Measurements from ENCODE around the gene C1orf159. TPM values are rescaled to one million over a fixed set of nuclear protein-coding genes. Genes with fewer than 3 reads are reported as not detected.

The C1orf159 gene
- polyA plus RNA-seq, 3 donors = 3.0 to 18.8 (median 3.3) TPM

DNA sequence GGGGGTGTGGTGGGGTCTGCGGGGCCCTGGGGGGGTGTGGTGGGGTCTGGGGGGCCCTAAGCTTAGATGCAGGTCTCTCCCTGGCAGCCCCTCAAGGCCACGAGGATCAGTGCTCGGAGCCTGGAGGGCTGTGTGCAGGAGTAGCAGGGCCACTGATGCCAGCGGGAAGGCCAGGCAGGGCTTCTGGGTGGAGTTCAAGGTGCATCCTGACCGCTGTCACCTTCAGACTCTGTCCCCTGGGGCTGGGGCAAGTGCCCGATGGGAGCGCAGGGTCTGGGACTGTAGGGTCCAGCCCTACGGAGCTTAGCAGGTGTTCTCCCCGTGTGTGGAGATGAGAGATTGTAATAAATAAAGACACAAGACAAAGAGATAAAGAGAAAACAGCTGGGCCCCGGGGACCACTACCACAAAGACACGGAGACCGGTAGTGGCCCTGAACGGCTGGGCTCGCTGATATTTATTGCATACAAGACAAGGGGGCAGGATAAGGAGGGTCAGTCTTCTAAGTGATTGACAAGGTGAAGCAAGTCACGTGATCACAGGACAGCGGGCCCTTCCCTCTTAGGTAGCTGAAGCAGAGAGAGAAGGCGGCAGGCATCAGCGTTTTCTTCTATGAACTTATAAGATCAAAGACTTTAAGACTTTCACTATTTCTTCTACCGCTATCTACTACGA, 50.5 kb downstream of the C1orf159 start:
- TF ChIP-seq, protein P1, sequence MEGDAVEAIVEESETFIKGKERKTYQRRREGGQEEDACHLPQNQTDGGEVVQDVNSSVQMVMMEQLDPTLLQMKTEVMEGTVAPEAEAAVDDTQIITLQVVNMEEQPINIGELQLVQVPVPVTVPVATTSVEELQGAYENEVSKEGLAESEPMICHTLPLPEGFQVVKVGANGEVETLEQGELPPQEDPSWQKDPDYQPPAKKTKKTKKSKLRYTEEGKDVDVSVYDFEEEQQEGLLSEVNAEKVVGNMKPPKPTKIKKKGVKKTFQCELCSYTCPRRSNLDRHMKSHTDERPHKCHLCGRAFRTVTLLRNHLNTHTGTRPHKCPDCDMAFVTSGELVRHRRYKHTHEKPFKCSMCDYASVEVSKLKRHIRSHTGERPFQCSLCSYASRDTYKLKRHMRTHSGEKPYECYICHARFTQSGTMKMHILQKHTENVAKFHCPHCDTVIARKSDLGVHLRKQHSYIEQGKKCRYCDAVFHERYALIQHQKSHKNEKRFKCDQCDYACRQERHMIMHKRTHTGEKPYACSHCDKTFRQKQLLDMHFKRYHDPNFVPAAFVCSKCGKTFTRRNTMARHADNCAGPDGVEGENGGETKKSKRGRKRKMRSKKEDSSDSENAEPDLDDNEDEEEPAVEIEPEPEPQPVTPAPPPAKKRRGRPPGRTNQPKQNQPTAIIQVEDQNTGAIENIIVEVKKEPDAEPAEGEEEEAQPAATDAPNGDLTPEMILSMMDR (IDR thresholded peaks at IDR 0.05) = no peak
- no peak overlapping the region for H3K4me2 ChIP-seq (replicated peaks; ENCODE audit: extremely low read depth, low read length, poor library complexity, severe bottlenecking)
- peaks cover 4 to 57% of the 10 kb centered on the region in 2 donors for H3K27me3 ChIP-seq (ENCODE audit: control insufficient read depth in 2 of 2, insufficient read depth in 2 of 2, low read length in 2 of 2)
- H4K20me1 ChIP-seq (ENCODE audit: insufficient read depth, low read length) = no peaks in the 10 kb centered on the region
- H3K9ac ChIP-seq (ENCODE audit: insufficient read depth, low read length, poor library complexity, severe bottlenecking) = no peak overlapping the region
- WGBS (ENCODE audit: insufficient coverage) = 81% methylated on average over 8 of the region's 20 CpGs
- peak overlapping the region in 1 of 2 donors; percentile 52 for H3K4me3 Mint-ChIP-seq
- H2AFZ ChIP-seq (ENCODE audit: insufficient read depth, low read depth, low read length, poor library complexity, severe bottlenecking) = no peak overlapping the region
- peaks cover 0 to 8% (median 2%) of the 10 kb centered on the region in 7 donors for H3K9me3 Mint-ChIP-seq
- DNase-seq = no peak
- H3K27ac Mint-ChIP-seq = peak overlapping the region in 4 of 7 donors; percentile 9 to 69 (median 62)
- peaks cover 0 to 2% of the 10 kb centered on the region in 2 donors for H3K36me3 Mint-ChIP-seq
- peaks cover 19 to 31% of the 10 kb centered on the region in 2 donors for H3K4me1 ChIP-seq (ENCODE audit: control insufficient read depth in 1 of 2, insufficient read depth in 2 of 2, low read length in 2 of 2)
- peaks cover 14% of the 10 kb centered on the region for H3K4me1 Mint-ChIP-seq
- no peaks in the 10 kb centered on the region for H3K36me3 ChIP-seq (replicated peaks in 1 of 2; ENCODE audit: control insufficient read depth in 1 of 2, insufficient read depth in 2 of 2, low read length in 2 of 2)
- intact Hi-C loops (cut with micrococcal nuclease) = loop anchor here in 1 of 2 donors (5.0 to 10.0 kb wide), 2 partner anchors 33 to 81 kb away; partner anchors contain the start of gene PERM1
- H3K79me2 ChIP-seq (ENCODE audit: insufficient read depth, low read length) = no peaks in the 10 kb centered on the region
- peaks cover 51 to 81% (median 64%) of the 10 kb centered on the region in 3 donors for H3K27me3 Mint-ChIP-seq (ENCODE audit: low read depth in 3 of 3)
- no peak overlapping the region for H3K27ac ChIP-seq (ENCODE audit: low read depth in 1 of 2, low read length in 2 of 2)
- H3K4me3 ChIP-seq (replicated peaks in 1 of 3; ENCODE audit: low read depth in 2 of 3, low read length in 3 of 3) = no peak overlapping the region
- H3K9me3 ChIP-seq (replicated peaks in 1 of 2; ENCODE audit: control insufficient read depth in 1 of 2, insufficient read depth in 1 of 2, low read length in 2 of 2) = peaks cover 0 to 3% of the 10 kb centered on the region in 2 donors

DNA sequence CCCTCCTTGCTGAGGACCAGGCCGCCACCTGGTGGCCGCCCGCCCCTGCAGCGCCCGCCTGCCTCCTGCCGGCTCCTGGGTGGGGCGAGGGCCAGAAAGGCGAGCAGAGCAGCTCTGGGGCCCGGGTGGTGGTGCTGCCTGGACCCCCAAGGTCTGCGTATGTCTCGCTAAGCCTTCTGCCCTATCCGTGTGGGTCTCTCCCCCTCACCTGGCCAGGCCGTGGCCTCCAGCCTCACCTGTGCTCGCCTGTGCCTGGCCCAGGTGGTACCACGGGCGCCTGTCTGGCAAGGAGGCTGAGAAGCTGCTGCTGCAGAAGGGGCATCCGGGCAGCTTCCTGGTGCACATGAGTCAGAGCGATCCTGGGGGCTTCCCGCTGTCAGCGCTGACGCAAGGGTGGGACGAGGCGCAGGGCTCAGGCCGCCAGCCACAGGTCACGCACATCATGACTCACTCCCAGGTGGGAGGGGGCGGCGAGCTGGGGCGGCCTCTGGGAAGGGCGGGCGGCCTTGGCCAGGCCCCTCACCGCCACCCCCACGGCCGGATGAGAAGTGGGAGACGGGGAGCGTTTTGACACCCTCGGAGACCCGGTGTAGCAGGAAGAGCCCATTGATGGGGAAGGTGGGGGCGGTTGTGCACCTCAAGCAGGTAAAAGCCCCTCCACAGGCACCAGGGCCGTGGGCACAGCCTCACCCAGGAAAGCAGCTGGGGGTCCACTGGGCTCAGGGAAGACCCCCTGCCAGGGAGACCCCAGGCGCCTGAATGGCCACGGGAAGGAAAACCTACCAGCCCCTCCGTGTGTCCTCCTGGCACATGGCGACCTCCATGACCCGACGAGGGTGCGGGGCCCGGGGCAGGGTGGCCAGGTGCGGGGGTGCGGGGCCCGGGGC, 51.7 kb downstream of the C1orf159 start:
- intact Hi-C loops (cut with micrococcal nuclease) = loop anchor here (5.0 to 10.0 kb wide), 2 partner anchors 79 to 82 kb away; partner anchors contain the start of gene PERM1 (in 2 of the 2)
- Histone ChIP-seq H3K9ac (ENCODE audit: insufficient read depth, low read length, poor library complexity, severe bottlenecking) (no peak overlapping the region), H3K36me3 (replicated peaks in 1 of 2; ENCODE audit: control insufficient read depth in 1 of 2, insufficient read depth in 2 of 2, low read length in 2 of 2) (no peaks in the 10 kb centered on the region), H4K20me1 (ENCODE audit: insufficient read depth, low read length) (no peaks in the 10 kb centered on the region), H3K4me2 (replicated peaks; ENCODE audit: extremely low read depth, low read length, poor library complexity, severe bottlenecking) (no peak overlapping the region), H3K79me2 (ENCODE audit: insufficient read depth, low read length) (no peaks in the 10 kb centered on the region), H3K27me3 (ENCODE audit: control insufficient read depth in 2 of 2, insufficient read depth in 2 of 2, low read length in 2 of 2) (peaks cover 6 to 55% of the 10 kb centered on the region in 2 donors), H2AFZ (ENCODE audit: insufficient read depth, low read depth, low read length, poor library complexity, severe bottlenecking) (no peak overlapping the region), H3K4me3 (replicated peaks in 1 of 3; ENCODE audit: low read depth in 2 of 3, low read length in 3 of 3) (no peak overlapping the region), H3K27ac (ENCODE audit: low read depth in 1 of 2, low read length in 2 of 2) (peak overlapping the region in 1 of 2 donors; percentile 16), H3K4me1 (ENCODE audit: control insufficient read depth in 1 of 2, insufficient read depth in 2 of 2, low read length in 2 of 2) (peaks cover 25 to 37% of the 10 kb centered on the region in 2 donors), H3K9me3 (replicated peaks in 1 of 2; ENCODE audit: control insufficient read depth in 1 of 2, insufficient read depth in 1 of 2, low read length in 2 of 2) (peaks cover 0 to 3% of the 10 kb centered on the region in 2 donors)
- no peak overlapping the region for H3K27ac Mint-ChIP-seq
- TF ChIP-seq, protein P1 (IDR thresholded peaks at IDR 0.05) = peak; percentile 93
- H3K4me3 Mint-ChIP-seq = peak overlapping the region in 1 of 2 donors; percentile 31
- H3K36me3 Mint-ChIP-seq = peaks cover 0 to 2% of the 10 kb centered on the region in 2 donors
- H3K4me1 Mint-ChIP-seq = peaks cover 17% of the 10 kb centered on the region
- peak; percentile 86 to 98 (median 90) for DNase-seq
- H3K27me3 Mint-ChIP-seq (ENCODE audit: low read depth in 3 of 3) = peaks cover 51 to 78% (median 67%) of the 10 kb centered on the region in 3 donors
- H3K9me3 Mint-ChIP-seq = peaks cover 0 to 8% (median 3%) of the 10 kb centered on the region in 7 donors
- WGBS (ENCODE audit: insufficient coverage) = 6% methylated on average over 29 of the region's 50 CpGs
